ENCODE results near the gene XPNPEP2.

XPNPEP2 gene

DNA sequence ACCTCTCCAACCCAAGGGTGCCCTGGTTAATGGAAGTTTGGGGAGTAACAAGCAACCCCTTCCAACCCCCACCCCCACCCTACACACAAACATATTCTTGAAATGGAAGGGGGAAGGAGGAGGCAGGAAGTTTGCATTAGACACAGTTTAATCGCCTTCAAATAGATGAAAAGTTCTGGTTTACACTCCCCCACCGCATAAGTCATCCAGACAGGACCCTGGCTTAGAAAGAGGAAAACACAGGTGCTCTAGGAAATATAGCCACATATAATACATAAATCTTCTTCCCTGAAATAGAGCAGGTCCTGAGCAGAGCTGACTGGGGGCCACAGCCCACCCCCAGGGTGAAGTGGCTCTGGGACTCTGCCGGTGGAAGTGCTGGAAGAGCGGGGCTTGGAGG lies 66.0 kb downstream of the XPNPEP2 start:
- no peak for DNase-seq

- no peak for DNase-seq
Measured at GRCh38 chrX:129808158-129808828, 69.5 kb downstream of the XPNPEP2 start.

DNA sequence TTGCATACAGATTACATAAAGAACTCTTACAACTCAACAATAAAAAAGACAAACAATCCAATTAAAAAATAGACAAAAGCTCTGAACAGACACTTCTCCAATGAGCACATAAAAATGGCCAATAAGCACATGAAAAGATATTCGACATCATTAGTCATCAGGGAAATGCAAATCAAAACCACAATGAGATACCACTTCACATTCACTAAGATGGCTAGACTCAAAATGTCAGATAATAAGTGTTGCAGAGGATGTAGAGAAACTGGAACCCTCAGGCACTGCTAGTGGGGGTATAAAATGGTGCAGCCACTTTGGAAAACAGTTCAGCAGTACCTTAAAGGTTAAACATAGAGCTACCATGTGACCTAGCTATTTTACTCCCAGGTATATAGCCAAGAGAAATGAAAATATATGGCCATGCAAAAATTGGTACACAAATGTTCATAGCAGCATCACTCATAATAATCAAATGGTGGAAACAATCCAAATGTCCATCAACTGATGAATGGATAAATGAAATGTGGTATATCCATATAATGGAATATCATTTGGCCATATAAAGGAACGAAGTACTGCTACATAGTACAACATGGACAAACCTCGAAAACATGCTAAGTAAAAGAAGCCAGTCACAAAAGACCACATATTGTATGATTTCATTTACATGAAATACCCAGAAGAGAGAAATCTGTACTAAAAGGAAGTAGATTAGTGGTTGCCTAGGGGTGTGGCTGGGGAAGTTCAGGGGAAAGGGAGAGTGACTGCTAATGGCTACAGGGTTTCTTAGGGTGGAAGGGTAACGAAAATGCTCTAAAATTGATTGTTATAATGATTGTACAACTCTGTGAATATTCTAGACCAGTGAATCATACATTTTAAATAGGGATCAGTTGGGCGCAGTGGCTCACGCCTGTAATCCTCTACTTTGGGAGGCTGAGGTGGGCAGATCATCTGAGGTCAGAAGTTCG lies 70.3 kb downstream of the XPNPEP2 start:
- no peak for DNase-seq

DNA sequence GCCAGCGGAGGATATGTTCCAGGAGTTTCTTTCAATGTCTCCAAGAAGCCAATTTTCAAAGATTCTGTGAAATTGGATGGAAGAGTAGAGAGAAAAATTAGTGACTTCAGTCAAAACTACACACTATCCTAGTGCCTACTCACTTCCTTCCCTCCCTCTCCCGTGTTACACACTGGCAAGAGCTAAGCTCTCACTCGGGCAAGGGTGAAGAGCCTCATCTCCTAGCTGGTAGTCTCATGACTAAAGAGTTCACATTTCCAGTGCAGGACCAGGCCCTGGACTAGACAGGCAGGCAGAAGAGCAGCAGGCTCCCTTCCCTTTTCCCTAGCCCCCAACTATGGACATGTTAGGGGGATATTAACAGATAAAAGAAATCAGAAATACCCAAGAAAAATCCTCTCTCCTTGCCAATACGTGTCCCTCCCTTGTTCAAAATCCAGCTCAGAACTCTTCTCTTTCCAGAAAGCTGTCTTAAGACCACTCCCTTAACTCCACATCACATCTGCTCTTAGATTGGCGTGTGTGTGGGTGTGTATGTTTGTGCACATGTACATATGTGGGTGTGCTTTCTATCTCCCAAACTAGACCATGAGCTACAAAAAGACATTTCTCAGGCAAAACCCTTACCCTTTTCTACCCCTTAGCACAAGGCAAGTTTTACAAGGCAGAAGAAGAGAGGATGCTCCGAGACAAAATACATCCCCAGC lies 75.0 kb downstream of the XPNPEP2 start:
- DNase-seq = no peak

GRCh38 chrX:129818123-129818522 lies 79.3 kb downstream of the XPNPEP2 start:
- DNase-seq = no peak
